GM13977 (cell line): ENCODE data around the gene ABCB9.
A peak's percentile ranks its signal among the peaks of the same experiment; 100 is the strongest.

Source experiments
- DNase-seq: peaks from one replicate; pipeline ENCODE4 v3.0.0; 2012; ENCODE audit warnings: low spot score
- in situ Hi-C: fragments of 300-500 bp; cut with MboI; formaldehyde crosslinking; loops from one replicate; pipeline ENCODE4 v1.12.0; 2022; ENCODE audit warnings: low sequenced_read_pairs, low pct_unique_long_range_greater_than_20kb, mixed read lengths, inconsistent platforms; ENCODE audit not compliant: unreplicated experiment
- TF ChIP-seq, protein P1 (sequence below): IDR thresholded peaks from 2 replicates; pipeline ENCODE4 v1.5.1; 2012; ENCODE audit warnings: mild to moderate bottlenecking, control low read depth; ENCODE audit not compliant: insufficient read depth; ENCODE audit errors: extremely low read depth, missing control alignments

The ABCB9 gene

DNA sequence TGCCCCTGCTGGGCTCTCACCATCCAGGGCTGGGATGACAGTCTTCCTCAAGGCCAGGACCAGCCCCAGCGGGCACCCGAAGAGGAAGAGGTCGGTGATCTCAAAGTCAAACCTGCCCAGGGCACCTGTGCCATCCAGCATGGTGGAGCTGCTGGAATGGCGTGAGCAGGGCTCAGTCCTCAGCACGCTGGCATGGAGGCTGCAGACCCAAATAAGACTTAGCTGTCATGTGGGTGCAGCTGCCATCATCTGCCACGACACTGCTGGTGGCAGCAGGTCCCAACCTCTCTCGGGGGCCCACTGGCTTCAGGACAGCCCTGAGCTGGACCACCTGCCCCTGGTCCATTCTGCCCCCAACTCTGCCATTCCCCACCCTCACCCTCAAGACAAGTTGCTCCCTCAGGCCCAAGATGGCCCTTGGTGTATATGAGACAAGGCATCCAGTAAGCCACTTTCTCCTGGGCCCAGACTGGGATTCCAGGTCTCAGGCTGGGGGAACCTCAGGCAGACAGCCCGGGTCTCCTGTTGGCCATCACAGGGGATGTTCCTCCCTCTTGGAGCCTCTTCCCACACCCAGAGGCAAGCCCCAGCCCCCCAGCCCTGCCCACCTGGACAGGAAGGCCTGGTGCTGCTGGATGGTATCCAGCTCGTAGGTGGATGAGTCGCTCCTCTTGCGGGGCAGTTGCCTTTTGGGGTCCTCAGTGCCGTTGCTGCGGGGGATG is 28.7 kb upstream of the ABCB9 start:
- DNase-seq, result no peak

DNA sequence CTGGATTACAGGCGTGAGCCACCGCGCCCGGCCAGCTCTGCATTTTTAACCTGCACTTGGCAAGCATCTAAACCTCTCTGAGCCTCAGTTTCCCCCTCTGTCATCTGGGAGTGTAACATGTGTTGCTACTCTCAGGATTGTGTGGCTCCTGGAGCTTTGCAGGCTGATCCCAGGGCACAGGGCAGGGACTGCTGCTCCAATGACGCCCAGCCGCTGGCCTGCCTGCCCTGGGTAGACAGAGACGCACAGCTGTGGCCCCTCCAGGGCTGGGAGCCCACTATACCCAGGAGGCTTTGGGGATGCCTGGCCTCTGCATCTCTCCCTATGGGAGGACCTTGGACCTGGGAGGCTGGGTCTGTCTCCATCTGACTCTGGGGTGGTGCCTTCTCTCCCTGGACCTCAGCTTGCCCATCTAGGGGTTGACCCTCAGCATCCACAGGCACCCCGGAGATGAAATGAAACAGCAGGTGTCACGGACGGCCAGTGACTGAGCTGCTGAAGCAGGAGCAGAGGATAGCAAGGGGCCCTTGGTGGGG is 27.9 kb upstream of the ABCB9 start:
- in situ Hi-C loops, result no loop called here
- TF ChIP-seq, protein P1, sequence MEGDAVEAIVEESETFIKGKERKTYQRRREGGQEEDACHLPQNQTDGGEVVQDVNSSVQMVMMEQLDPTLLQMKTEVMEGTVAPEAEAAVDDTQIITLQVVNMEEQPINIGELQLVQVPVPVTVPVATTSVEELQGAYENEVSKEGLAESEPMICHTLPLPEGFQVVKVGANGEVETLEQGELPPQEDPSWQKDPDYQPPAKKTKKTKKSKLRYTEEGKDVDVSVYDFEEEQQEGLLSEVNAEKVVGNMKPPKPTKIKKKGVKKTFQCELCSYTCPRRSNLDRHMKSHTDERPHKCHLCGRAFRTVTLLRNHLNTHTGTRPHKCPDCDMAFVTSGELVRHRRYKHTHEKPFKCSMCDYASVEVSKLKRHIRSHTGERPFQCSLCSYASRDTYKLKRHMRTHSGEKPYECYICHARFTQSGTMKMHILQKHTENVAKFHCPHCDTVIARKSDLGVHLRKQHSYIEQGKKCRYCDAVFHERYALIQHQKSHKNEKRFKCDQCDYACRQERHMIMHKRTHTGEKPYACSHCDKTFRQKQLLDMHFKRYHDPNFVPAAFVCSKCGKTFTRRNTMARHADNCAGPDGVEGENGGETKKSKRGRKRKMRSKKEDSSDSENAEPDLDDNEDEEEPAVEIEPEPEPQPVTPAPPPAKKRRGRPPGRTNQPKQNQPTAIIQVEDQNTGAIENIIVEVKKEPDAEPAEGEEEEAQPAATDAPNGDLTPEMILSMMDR, result no peak
- DNase-seq, result no peak

More for the DNA sequence above, 28.7 kb upstream of the ABCB9 start:
- TF ChIP-seq, protein P1, result no peak
- in situ Hi-C loops, result no loop called here

DNA sequence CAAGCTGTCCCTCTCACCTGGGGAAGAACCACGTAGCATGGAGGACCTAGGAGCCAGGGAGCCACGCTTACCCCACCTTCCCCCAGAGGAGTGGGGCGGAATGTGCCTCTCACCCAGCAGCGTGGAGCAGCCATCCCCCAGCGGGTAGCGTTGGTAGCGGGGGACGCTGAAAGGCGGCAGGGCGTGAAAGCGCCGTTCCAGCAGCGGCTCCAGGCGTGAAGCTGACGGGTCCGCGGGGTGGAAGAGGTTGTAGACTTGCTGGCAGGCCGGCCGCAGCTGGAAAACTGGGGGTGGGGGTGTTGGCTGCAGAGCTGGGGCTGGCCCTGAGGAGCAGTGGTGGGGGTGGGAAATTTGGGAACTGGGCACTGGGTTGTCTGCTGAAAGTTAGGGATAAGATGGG is 26.1 kb upstream of the ABCB9 start:
- TF ChIP-seq, protein P1, result no peak
- DNase-seq, result no peak
- in situ Hi-C loops, result no loop called here

DNA sequence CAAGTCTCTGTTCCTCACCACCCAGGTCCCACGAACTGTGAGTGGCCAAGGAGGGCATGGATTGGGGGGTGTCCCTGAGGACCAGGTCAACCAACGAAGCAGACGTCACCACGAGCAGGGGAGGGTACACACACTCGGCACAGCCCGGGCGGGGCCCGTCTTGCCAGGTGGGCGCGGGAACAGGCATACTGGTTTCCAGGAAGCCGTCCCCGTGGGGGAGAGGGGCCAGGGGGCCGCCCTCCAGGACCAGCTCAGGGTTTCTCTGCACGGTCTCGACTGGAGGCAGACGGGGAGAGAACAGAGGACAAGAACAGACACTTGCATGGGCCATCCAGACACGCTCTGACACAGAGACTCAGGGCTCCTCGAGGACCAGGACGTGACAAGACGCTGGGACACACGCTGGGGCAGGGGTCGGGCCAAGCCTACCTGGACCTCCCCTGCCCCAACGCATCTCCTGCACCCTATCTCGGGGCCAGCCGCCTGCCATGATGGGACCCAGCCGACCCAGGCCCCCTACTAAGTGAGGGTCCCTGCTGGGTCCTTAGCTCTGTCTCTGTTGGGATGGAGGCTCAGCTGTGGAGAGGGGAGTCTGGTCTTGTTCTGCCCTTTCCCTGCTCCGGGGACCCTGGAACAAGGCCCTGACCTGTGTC is 25.5 kb upstream of the ABCB9 start:
- DNase-seq, result peak; percentile 45
- in situ Hi-C loops, result no loop called here
- TF ChIP-seq, protein P1, result no peak

DNA sequence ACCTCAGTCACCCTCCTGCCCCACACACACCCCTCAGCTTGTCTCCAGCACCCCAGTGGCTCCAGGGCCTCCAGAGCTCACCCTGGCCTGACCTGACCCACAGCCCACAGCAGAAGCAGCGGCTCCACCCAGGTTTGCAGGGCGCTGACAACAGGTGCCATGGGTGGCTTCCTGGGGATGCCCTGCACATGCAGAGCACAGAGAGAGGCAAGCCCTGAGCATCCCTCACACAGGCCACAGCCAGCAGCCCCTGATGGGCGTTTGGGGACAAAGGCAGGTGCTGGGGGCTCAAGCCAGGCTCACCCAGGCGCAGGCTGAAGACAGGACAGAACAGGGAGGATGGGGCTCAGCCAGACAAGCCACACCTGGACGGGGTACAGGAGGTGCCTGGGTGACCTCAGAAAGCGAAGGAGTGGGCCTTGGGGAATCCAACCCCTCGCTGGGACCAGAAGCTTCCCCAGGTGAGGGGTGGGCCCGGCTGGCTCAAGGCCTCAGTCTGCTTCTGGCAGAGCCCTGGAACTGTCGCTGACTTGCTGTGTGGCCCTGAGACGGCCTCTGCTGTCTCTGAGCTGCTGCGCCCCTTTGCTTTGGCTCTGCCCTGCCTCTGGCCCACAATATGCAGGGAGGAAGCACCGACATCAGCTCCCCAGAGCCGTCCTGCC is 24.8 kb upstream of the ABCB9 start:
- no peak for DNase-seq
- in situ Hi-C loops, result no loop called here
- TF ChIP-seq, protein P1, result no peak

DNA sequence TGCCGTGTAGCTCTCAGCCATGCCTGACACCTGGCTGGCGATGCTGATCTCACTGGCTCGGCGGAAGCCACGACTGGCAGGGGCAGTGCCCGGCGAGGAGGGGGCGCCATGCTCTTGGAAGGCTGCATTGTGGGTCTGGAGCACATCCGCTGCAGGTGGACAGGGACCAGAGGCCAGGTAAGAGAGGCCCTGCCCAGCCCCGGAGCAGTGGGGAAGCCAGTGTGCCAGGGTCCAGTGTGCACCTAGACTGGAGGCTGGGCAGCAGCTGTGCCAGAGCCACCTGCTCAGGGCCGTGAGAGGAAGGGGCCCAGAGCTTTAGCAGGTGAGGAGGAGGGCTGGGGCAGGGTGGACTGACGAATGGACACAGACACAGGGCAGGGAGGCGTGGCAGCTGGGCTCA is 24.3 kb upstream of the ABCB9 start:
- TF ChIP-seq, protein P1, result no peak
- no peak for DNase-seq
- in situ Hi-C loops, result no loop called here
